Neuronal stem cell (in vitro differentiated cells): Measurements from ENCODE around the gene PBOV1.

Source experiments
- DNase-seq: peaks from one replicate; pipeline ENCODE4 v3.0.0-alpha.2; 2013; ENCODE audit warnings: low spot score
- H2AFZ ChIP-seq: one replicate; pipeline ENCODE4 v1.6.1; 2013; ENCODE audit warnings: mild to moderate bottlenecking, low read length, inconsistent platforms
- H2AK5ac ChIP-seq: 2 replicates; pipeline ENCODE4 v1.6.1; 2013; ENCODE audit warnings: low read depth, mild to moderate bottlenecking, inconsistent platforms, low read length, moderate library complexity, mixed read lengths
- H2BK120ac ChIP-seq: 2 replicates; pipeline ENCODE4 v1.6.1; 2013; ENCODE audit warnings: low read depth, mild to moderate bottlenecking, inconsistent platforms, low read length, moderate library complexity, mixed read lengths
- H2BK12ac ChIP-seq: one replicate; pipeline ENCODE4 v1.6.1; 2013; ENCODE audit warnings: low read length, inconsistent platforms
- H2BK15ac ChIP-seq: 2 replicates; pipeline ENCODE4 v1.6.1; 2013; ENCODE audit warnings: mild to moderate bottlenecking, low read length, inconsistent platforms, mixed read lengths
- H2BK5ac ChIP-seq: one replicate; pipeline ENCODE4 v1.6.1; 2013; ENCODE audit warnings: inconsistent platforms, mild to moderate bottlenecking, low read length, moderate library complexity
- H3K14ac ChIP-seq: one replicate; pipeline ENCODE4 v1.6.1; 2013; ENCODE audit warnings: low read length, inconsistent platforms
- H3K18ac ChIP-seq: 2 replicates; pipeline ENCODE4 v1.6.1; 2013; ENCODE audit warnings: low read length, inconsistent platforms
- H3K23ac ChIP-seq: 2 replicates; pipeline ENCODE4 v1.6.1; 2013; ENCODE audit warnings: low read depth, mild to moderate bottlenecking, mixed read lengths, low read length, inconsistent platforms; ENCODE audit not compliant: poor library complexity
- H3K27ac ChIP-seq: replicated peaks from 3 replicates; pipeline ENCODE4 v1.5.1; 2013; ENCODE audit warnings: low read length, inconsistent platforms
- H3K27me3 ChIP-seq, 3 experiments: 2 replicates each; pipeline ENCODE4 v1.6.1; 2013; ENCODE audit warnings: low read length in 3 of 3, mild to moderate bottlenecking in 2 of 3, inconsistent platforms in 1 of 3, low read depth in 1 of 3, mixed read lengths in 1 of 3, moderate library complexity in 1 of 3; ENCODE audit not compliant: control insufficient read depth in 3 of 3, insufficient read depth in 3 of 3
- H3K36me3 ChIP-seq, 2 donors: replicated peaks in 1 of 2; 2 replicates each; pipeline ENCODE4 v1.6.1; 2013; ENCODE audit warnings: low read length in 2 of 2; ENCODE audit not compliant: control insufficient read depth in 2 of 2, insufficient read depth in 2 of 2
- H3K4ac ChIP-seq: 2 replicates; pipeline ENCODE4 v1.6.1; 2013; ENCODE audit warnings: inconsistent platforms, mild to moderate bottlenecking, low read length, moderate library complexity
- H3K4me1 ChIP-seq, 2 donors: 1 replicate in 1 of 2; 2 replicates in 1 of 2; pipeline ENCODE4 v1.6.1; 2013; ENCODE audit warnings: low read length in 2 of 2, low read depth in 1 of 2; ENCODE audit not compliant: control insufficient read depth in 2 of 2, insufficient read depth in 1 of 2
- H3K4me2 ChIP-seq: one replicate; pipeline ENCODE4 v1.6.1; 2013; ENCODE audit warnings: mild to moderate bottlenecking, low read length, inconsistent platforms; ENCODE audit not compliant: insufficient read depth, poor library complexity, severe bottlenecking
- H3K4me3 ChIP-seq, 2 donors: 2 replicates each; pipeline ENCODE4 v1.5.1; 2013; ENCODE audit warnings: low read length in 2 of 2, mild to moderate bottlenecking in 2 of 2, inconsistent platforms in 1 of 2, moderate library complexity in 1 of 2
- H3K79me1 ChIP-seq: one replicate; pipeline ENCODE4 v1.6.1; 2013; ENCODE audit warnings: low read depth, mild to moderate bottlenecking, inconsistent platforms, low read length, moderate library complexity
- H3K9ac ChIP-seq: one replicate; pipeline ENCODE4 v1.6.1; 2013; ENCODE audit warnings: mild to moderate bottlenecking, low read depth, low read length, inconsistent platforms; ENCODE audit not compliant: poor library complexity
- H3K9me3 ChIP-seq, 2 donors: replicated peaks in 1 of 2; 2 replicates each; pipeline versions ENCODE3 to v1.6.1; 2013; ENCODE audit warnings: low read length in 2 of 2, mild to moderate bottlenecking in 2 of 2, inconsistent platforms in 1 of 2, low read depth in 1 of 2, mixed read lengths in 1 of 2, moderate library complexity in 1 of 2; ENCODE audit not compliant: control insufficient read depth in 2 of 2, insufficient read depth in 1 of 2
- H4K8ac ChIP-seq: one replicate; pipeline ENCODE4 v1.6.1; 2013; ENCODE audit warnings: low read depth, mild to moderate bottlenecking, inconsistent platforms, low read length, moderate library complexity
- H4K91ac ChIP-seq: one replicate; pipeline ENCODE4 v1.6.1; 2013; ENCODE audit warnings: low read length, low read depth, mild to moderate bottlenecking, inconsistent platforms; ENCODE audit not compliant: poor library complexity
- WGBS, 2 donors: extraction: QIAGEN DNeasy Blood & Tissue Kit; methylation state at CpG; one replicate each; pipeline ENCODE4 v1.1.7; 2013; ENCODE audit warnings: missing lambda C conversion rate in 2 of 2, mixed read lengths in 1 of 2; ENCODE audit not compliant: insufficient read length in 2 of 2, insufficient replicate concordance in 1 of 2; ENCODE audit errors: extremely low coverage in 2 of 2; 5-methylcytosine and 5-hydroxymethylcytosine counted together

Gene PBOV1

DNA sequence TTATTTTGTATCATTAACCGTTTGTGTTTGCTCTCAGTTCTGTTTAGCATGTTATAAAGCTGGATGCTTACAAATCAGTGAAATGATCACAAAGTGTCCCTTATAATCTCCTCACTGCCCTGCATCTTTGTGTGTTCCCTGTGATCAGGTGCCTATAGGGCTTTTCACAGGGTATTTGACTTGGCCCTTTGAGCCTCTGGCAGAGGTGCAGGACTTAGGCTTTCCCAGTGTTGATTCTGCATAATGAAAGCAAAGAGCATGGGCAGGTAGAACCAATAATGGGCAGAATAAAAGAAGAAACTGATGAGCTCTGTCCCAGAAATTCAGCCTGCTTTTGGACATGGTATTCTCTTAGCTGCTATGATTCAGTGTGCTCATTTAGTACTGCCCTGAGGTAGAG, 16.9 kb upstream of the PBOV1 start:
- no peak overlapping the region for H4K8ac ChIP-seq
- H3K14ac ChIP-seq, result no peak overlapping the region
- no peak overlapping the region for H3K27ac ChIP-seq
- no peak overlapping the region for H3K4me3 ChIP-seq
- H2AFZ ChIP-seq, result no peak overlapping the region
- H2AK5ac ChIP-seq, result no peak overlapping the region
- DNase-seq, result no peak
- no peak overlapping the region for H3K18ac ChIP-seq
- H2BK15ac ChIP-seq, result no peak overlapping the region
- no peaks in the 10 kb centered on the region for H3K79me1 ChIP-seq
- no peak overlapping the region for H2BK120ac ChIP-seq
- no CpG with 5 or more reads among the region's 1 CpG for WGBS, 2 donors
- no peak overlapping the region for H3K4ac ChIP-seq
- H3K36me3 ChIP-seq, result no peaks in the 10 kb centered on the region
- no peak overlapping the region for H2BK5ac ChIP-seq
- no peak overlapping the region for H3K23ac ChIP-seq
- H2BK12ac ChIP-seq, result no peak overlapping the region
- H3K9ac ChIP-seq, result no peak overlapping the region
- H3K9me3 ChIP-seq, result no peaks in the 10 kb centered on the region
- H3K4me2 ChIP-seq, result no peak overlapping the region
- H3K4me1 ChIP-seq, result peaks cover 0 to 1% of the 10 kb centered on the region in 2 donors
- no peak overlapping the region for H4K91ac ChIP-seq
- no peaks in the 10 kb centered on the region for H3K27me3 ChIP-seq

DNA sequence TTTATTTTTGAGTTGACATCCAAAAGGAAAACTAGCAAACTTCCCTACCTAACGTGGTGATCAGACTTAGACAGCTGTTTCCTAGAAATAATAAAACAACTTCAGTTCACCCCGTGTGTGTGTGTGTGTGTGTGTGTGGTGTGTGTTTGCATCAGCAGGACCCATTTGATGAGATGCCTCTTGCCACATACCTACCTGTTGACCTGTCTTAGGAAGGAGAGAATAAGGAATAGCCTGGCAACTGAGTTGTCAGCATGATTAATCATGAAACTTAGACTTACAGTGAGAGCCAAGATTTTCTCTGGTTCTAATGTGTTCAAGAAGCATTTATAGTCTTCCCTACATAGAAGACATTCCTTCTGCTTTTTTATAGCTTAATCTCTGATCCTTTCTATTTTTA, 16.1 kb upstream of the PBOV1 start:
- Histone ChIP-seq H3K4ac (no peak overlapping the region), H3K18ac (no peak overlapping the region), H3K27me3 (no peaks in the 10 kb centered on the region), H3K27ac (no peak overlapping the region), H3K14ac (no peak overlapping the region), H3K4me3 (no peak overlapping the region), H3K23ac (no peak overlapping the region), H2BK5ac (no peak overlapping the region), H2BK120ac (no peak overlapping the region), H2BK15ac (no peak overlapping the region), H3K36me3 (no peaks in the 10 kb centered on the region), H4K8ac (no peak overlapping the region), H3K4me2 (no peak overlapping the region), H2AK5ac (no peak overlapping the region), H2AFZ (no peak overlapping the region), H3K9ac (no peak overlapping the region), H3K4me1 (peaks cover 0 to 4% of the 10 kb centered on the region in 2 donors), H3K9me3 (no peaks in the 10 kb centered on the region), H2BK12ac (no peak overlapping the region), H4K91ac (no peak overlapping the region), H3K79me1 (no peaks in the 10 kb centered on the region)
- WGBS, 2 donors, result no CpG with 5 or more reads among the region's 2 CpGs
- no peak for DNase-seq

DNA sequence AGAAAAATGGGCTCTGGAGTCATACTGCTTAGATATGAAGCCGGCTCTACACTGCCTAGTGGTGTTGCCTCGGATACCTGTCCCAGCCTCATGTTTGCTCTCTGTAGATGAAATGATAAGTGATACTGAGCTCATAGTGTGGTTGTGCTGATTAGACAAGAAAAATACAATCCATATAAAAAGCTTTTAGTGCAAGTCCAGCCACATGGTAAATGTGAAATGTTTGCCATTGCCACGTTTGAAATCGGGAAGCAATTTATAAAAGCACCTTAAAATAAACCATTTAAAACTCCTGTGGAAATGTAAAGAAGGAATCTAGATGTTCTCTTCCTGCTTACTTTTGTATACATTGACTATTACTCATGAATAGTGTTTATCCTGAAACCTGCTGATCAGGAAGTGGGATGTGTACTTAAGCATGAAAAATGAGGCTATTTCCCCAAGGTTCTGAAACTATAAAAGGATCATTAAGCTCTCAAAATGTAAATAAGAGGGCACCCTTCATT, 13.1 kb upstream of the PBOV1 start:
- Histone ChIP-seq H3K4me3 (no peak overlapping the region), H2AK5ac (no peak overlapping the region), H2BK12ac (no peak overlapping the region), H3K27ac (no peak overlapping the region), H3K4me2 (no peak overlapping the region), H3K14ac (no peak overlapping the region), H2BK120ac (no peak overlapping the region), H3K23ac (no peak overlapping the region), H3K79me1 (no peaks in the 10 kb centered on the region), H2BK15ac (no peak overlapping the region), H2BK5ac (no peak overlapping the region), H3K4ac (no peak overlapping the region), H4K91ac (no peak overlapping the region), H3K36me3 (no peaks in the 10 kb centered on the region), H3K27me3 (no peaks in the 10 kb centered on the region), H3K9ac (no peak overlapping the region), H3K9me3 (no peaks in the 10 kb centered on the region), H2AFZ (no peak overlapping the region), H3K4me1 (peaks cover 0 to 7% of the 10 kb centered on the region in 2 donors), H3K18ac (no peak overlapping the region), H4K8ac (no peak overlapping the region)
- no CpG with 5 or more reads among the region's 4 CpGs for WGBS, 2 donors
- DNase-seq, result no peak

DNA sequence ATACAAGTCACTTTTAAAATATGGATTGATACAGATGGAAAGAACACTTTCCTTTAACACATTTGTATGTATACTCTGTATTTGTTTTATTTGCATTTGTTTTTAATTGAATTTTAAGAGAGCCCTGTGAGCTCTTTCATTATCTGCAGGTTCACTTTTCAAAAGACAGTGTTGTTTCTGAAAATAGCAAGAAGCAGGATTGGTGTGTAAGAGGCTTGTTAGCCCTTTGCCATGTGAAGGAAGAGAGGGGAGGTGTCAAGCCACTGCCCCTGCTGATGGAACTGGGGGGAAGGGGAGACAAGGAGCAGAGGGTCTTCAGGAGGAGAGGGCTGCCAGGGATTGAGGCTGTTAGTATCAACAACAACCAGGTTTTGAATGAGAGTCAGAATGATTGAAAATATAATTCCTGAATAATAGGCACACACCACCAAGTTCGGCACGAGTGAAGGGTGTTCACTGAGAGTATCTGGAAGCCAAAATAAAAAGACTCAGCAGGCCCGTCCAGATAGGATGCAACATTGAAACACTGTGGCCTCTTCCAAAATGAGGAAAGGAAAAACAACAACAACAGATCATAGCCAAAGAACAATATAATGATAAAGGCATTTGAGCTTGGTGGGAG, 12.6 kb upstream of the PBOV1 start:
- H3K9me3 ChIP-seq, result no peaks in the 10 kb centered on the region
- no peak overlapping the region for H2BK120ac ChIP-seq
- H4K91ac ChIP-seq, result no peak overlapping the region
- no peaks in the 10 kb centered on the region for H3K79me1 ChIP-seq
- H3K23ac ChIP-seq, result no peak overlapping the region
- H4K8ac ChIP-seq, result no peak overlapping the region
- H3K9ac ChIP-seq, result no peak overlapping the region
- no peak overlapping the region for H3K4me2 ChIP-seq
- H3K4me1 ChIP-seq, result peaks cover 0 to 7% of the 10 kb centered on the region in 2 donors
- H3K27me3 ChIP-seq, result no peaks in the 10 kb centered on the region
- no peak overlapping the region for H3K14ac ChIP-seq
- no peak overlapping the region for H2AK5ac ChIP-seq
- DNase-seq, result no peak
- H2BK5ac ChIP-seq, result no peak overlapping the region
- no peak overlapping the region for H3K4me3 ChIP-seq
- H3K27ac ChIP-seq, result no peak overlapping the region
- no peak overlapping the region for H2BK12ac ChIP-seq
- no peak overlapping the region for H2AFZ ChIP-seq
- no peak overlapping the region for H3K4ac ChIP-seq
- H3K36me3 ChIP-seq, result no peaks in the 10 kb centered on the region
- no peak overlapping the region for H2BK15ac ChIP-seq
- H3K18ac ChIP-seq, result no peak overlapping the region
- WGBS, 2 donors, result no CpG with 5 or more reads among the region's 3 CpGs
